ENCODE data around the gene SSX1.
"Not testable (repeated sequence)": the region's sequence is repeated elsewhere in the genome, so short reads cannot be mapped to it uniquely, and the experiment has no call there.

SSX1 gene, protein sequence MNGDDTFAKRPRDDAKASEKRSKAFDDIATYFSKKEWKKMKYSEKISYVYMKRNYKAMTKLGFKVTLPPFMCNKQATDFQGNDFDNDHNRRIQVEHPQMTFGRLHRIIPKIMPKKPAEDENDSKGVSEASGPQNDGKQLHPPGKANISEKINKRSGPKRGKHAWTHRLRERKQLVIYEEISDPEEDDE

DNA sequence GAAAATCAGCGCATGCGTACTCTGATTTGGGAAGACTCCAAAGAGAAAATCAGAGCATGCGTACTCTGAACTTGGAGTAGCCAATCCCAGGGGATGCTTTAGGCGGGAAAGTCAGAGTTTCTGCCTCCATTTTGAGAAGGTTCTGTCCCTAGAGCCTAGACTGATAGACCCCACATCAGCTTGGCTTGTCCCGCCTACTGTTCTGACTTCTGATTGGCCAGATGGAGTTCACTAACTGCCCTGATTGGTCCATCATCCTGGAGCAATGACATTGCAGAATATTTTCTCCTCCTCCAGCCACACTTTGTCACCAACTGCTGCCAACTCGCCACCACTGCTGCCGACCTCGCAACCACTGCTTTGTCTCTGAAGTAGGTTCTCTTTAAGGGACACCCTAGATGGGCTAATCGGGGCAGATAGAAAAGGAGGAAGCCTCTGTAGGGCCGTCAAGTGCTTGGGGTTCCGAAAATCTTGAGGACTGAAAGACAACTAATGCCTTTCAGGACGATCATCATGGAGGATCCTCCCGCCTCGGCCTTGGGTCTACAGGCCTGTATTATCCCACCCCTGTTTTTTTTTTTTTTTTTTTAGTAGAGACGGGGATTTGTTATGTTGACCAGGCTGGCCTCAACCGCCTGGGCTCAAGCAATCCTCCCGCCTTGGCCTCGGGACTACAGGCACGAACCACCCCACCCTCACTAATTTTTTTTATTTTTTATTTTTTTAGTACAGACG is at the start of gene SSX1:
TSS of gene SSX1 (plus strand) at position 331 of the 735 bp plus-strand sequence. CDS start 1,850 bp downstream, outside the sequence.
- H3K27ac ChIP-seq; POLR2A ChIA-PET (ENCODE audit: low non-redundant PET): not testable (repeated sequence)

GRCh38 chrX:48214341-48214740 is 40.9 kb upstream of the SSX1 start:
- POLR2A ChIA-PET (ENCODE audit: low non-redundant PET); CTCF ChIA-PET; H3K27ac ChIP-seq; DNase-seq (ENCODE audit: low spot score): not testable (repeated sequence)

More for the DNA sequence above, at the start of gene SSX1:
- CTCF ChIA-PET; DNase-seq (ENCODE audit: low spot score): not testable (repeated sequence)

GRCh38 chrX:48224196-48224595 is 31.0 kb upstream of the SSX1 start:
- DNase-seq (ENCODE audit: low spot score); CTCF ChIA-PET; POLR2A ChIA-PET (ENCODE audit: low non-redundant PET); H3K27ac ChIP-seq: not testable (repeated sequence)

GRCh38 chrX:48252945-48253344 is 2.2 kb upstream of the SSX1 start:
- POLR2A ChIA-PET (ENCODE audit: low non-redundant PET); H3K27ac ChIP-seq; CTCF ChIA-PET; DNase-seq (ENCODE audit: low spot score): not testable (repeated sequence)

DNA sequence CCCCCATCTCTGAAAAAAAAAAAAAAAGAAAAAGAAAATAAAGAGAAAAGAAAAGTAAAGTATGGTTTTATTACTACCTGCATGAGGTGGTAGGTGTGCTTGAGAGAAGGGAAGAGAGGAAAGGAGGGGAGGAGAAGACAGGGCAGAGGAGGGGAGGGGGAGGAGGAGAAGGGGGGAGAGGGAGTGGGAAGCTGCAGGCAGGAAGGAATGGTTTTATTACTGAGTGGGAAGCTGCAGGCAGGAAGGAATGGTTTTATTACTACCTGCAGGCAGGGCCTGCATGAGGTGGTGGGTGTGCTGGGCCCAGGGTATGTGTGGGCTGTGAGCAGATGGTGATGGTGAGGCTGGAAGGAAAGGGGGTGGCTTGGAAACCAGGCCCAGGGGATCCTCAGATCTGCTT is 19.2 kb downstream of the SSX1 start:
- CTCF ChIA-PET; POLR2A ChIA-PET (ENCODE audit: low non-redundant PET); DNase-seq (ENCODE audit: low spot score); H3K27ac ChIP-seq: not testable (repeated sequence)

- DNase-seq (ENCODE audit: low spot score): no peak
- ChIA-PET CTCF (no interaction called here), POLR2A (ENCODE audit: low non-redundant PET) (no interaction called here)
- TF ChIP-seq, protein P1, sequence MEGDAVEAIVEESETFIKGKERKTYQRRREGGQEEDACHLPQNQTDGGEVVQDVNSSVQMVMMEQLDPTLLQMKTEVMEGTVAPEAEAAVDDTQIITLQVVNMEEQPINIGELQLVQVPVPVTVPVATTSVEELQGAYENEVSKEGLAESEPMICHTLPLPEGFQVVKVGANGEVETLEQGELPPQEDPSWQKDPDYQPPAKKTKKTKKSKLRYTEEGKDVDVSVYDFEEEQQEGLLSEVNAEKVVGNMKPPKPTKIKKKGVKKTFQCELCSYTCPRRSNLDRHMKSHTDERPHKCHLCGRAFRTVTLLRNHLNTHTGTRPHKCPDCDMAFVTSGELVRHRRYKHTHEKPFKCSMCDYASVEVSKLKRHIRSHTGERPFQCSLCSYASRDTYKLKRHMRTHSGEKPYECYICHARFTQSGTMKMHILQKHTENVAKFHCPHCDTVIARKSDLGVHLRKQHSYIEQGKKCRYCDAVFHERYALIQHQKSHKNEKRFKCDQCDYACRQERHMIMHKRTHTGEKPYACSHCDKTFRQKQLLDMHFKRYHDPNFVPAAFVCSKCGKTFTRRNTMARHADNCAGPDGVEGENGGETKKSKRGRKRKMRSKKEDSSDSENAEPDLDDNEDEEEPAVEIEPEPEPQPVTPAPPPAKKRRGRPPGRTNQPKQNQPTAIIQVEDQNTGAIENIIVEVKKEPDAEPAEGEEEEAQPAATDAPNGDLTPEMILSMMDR (conservative IDR thresholded peaks at IDR 0.05; ENCODE audit: low read depth): no peak
- no peak overlapping the region for H3K27ac ChIP-seq
Observed at GRCh38 chrX:48278958-48279357, 23.8 kb downstream of the SSX1 start.

DNA sequence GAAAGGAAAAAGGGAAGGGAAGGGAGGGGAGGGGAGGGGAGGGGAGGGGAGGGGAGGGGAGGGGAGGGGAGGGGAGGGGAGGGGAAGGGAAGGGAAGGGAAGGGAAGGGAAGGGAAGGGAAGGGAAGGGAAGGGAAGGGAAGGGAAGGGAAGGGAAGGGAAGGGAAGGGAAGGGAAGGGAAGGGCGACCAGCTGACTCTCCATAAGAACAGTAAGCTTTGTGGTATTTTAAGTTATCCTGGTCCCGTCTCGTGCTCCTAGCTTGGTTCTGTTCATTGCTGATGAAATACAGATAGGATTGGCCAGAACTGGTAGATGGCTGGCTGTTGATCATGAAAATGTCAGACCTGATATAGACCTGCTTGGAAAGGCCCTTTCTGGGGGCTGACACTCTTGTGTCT is 25.5 kb downstream of the SSX1 start:
- CTCF ChIA-PET; H3K27ac ChIP-seq; DNase-seq (ENCODE audit: low spot score); POLR2A ChIA-PET (ENCODE audit: low non-redundant PET): not testable (repeated sequence)

DNA sequence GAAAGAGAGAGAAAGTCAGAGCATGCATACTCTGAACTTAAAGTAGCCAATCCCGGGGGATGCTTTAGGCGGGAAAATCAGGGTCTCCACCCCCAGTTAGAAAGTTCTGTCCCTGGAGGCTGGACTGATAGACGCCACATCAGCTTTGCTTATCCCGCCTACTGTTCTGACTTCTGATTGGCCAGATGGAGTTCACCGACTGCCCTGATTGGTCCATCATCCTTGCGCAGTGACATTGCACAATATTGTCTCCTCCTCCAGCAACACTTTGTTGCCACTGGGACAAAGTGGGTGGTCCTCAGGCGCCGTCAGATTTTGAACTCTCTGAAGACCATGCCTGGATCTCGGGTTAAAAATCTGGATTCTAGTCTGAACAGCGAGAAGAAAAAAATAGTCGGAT is 51.0 kb downstream of the SSX1 start:
- DNase-seq (ENCODE audit: low spot score): no peak
- no peak overlapping the region for H3K27ac ChIP-seq
- ChIA-PET CTCF (no interaction called here), POLR2A (ENCODE audit: low non-redundant PET) (no interaction called here)
- TF ChIP-seq, protein P1 (conservative IDR thresholded peaks at IDR 0.05; ENCODE audit: low read depth): no peak

DNA sequence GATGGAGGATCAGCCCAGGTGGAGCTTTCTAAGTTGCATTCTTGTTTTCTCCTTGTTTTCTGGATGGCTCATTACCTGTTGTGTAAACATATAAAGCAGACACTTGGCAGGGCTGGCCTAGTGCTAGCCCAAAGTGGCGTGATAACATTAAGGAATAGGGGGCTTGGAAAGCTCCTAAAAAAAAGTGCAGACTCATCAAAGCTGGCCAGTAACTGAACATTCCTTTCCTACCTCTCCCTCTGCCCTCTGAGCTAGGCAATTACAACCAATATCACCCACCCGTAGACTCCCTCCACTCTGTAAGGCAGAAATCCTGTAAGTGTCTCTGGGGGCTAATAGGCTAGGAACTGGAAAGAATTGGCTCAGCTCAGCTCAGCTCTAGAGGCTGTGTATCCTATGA is 58.8 kb downstream of the SSX1 start:
- DNase-seq (ENCODE audit: low spot score); H3K27ac ChIP-seq; CTCF ChIA-PET; POLR2A ChIA-PET (ENCODE audit: low non-redundant PET): not testable (repeated sequence)

All from RWPE1 (cell line).